Measurements from ENCODE around the gene ATRAID. TPM values are rescaled to one million over a fixed set of nuclear protein-coding genes. Genes with fewer than 3 reads are reported as not detected.

The ATRAID gene
- total RNA-seq, 1 experiment from 2014 or later = 92.8 TPM

GRCh38 chr2:27251766-27252165 is 39.9 kb downstream of the ATRAID start:
- no peak overlapping the region for H3K27ac ChIP-seq
- no peaks in the 10 kb centered on the region for H3K9me2 ChIP-seq (ENCODE audit: insufficient read depth)
- POLR2A ChIA-PET (ENCODE audit: unreplicated experiment) = no interaction called here
- no peaks in the 10 kb centered on the region for H3F3A ChIP-seq (ENCODE audit: insufficient read depth, low read depth)
- no peaks in the 10 kb centered on the region for H3K9me3 ChIP-seq (ENCODE audit: insufficient read depth, low read depth)
- CTCF ChIA-PET = no interaction called here
- H4K20me1 ChIP-seq (ENCODE audit: insufficient read depth) = no peaks in the 10 kb centered on the region
- no peaks in the 10 kb centered on the region for H3K36me3 ChIP-seq (ENCODE audit: low read depth)
- no peaks in the 10 kb centered on the region for H3K79me2 ChIP-seq (ENCODE audit: low read depth)
- H3K4me3 ChIP-seq = no peak overlapping the region
- TF ChIP-seq, protein P1, sequence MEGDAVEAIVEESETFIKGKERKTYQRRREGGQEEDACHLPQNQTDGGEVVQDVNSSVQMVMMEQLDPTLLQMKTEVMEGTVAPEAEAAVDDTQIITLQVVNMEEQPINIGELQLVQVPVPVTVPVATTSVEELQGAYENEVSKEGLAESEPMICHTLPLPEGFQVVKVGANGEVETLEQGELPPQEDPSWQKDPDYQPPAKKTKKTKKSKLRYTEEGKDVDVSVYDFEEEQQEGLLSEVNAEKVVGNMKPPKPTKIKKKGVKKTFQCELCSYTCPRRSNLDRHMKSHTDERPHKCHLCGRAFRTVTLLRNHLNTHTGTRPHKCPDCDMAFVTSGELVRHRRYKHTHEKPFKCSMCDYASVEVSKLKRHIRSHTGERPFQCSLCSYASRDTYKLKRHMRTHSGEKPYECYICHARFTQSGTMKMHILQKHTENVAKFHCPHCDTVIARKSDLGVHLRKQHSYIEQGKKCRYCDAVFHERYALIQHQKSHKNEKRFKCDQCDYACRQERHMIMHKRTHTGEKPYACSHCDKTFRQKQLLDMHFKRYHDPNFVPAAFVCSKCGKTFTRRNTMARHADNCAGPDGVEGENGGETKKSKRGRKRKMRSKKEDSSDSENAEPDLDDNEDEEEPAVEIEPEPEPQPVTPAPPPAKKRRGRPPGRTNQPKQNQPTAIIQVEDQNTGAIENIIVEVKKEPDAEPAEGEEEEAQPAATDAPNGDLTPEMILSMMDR (conservative IDR thresholded peaks at IDR 0.05) = no peak
- TF ChIP-seq EZH2 (IDR thresholded peaks at IDR 0.05; ENCODE audit: low read depth) = no peak
- H3K4me2 ChIP-seq = no peak overlapping the region
- no peaks in the 10 kb centered on the region for H3K4me1 ChIP-seq (replicated peaks; ENCODE audit: insufficient read depth)
- BruUV-seq (replicated peaks) = no TSS peak
- H2AFZ ChIP-seq = no peak overlapping the region
- H3K27me3 ChIP-seq (ENCODE audit: insufficient read depth, low read depth) = peaks cover 9% of the 10 kb centered on the region; the same call in 1 of the 2 replicates
- intact Hi-C loops (cut with micrococcal nuclease; ENCODE audit: unreplicated experiment) = no loop called here
- no peak for DNase-seq

DNA sequence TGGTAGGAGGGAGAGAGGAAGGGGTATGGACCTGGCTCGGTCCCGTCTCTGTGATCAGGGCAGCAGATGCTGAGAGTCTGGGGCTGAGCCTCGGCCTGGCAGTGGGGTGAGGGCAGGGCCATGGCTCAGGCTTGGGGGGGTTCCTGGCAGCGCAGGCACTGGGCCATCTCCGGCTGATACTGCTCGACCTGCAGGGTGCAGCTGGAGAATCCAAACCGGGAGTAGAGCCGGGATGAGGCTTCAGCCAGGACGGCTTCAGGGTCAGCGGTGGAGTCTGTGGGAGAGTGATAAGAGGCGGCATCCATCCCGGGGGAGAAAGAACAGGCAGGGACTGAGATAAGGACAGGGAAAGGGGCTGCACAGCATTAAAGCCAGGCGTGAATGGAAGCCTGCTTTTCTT is 43.3 kb downstream of the ATRAID start:
- ChIA-PET CTCF (no interaction called here), POLR2A (ENCODE audit: unreplicated experiment) (no interaction called here)
- H3K9me3 ChIP-seq (ENCODE audit: insufficient read depth, low read depth) = no peaks in the 10 kb centered on the region
- H3K36me3 ChIP-seq (ENCODE audit: low read depth) = no peaks in the 10 kb centered on the region
- H3K4me2 ChIP-seq = no peak overlapping the region
- BruUV-seq (replicated peaks) = no TSS peak
- no peak overlapping the region for H3K27ac ChIP-seq
- no peak for TF ChIP-seq EZH2 (IDR thresholded peaks at IDR 0.05; ENCODE audit: low read depth)
- TF ChIP-seq, protein P1 (conservative IDR thresholded peaks at IDR 0.05) = no peak
- no peak overlapping the region for H2AFZ ChIP-seq
- no peak for DNase-seq
- intact Hi-C loops (cut with micrococcal nuclease; ENCODE audit: unreplicated experiment) = no loop called here
- H3K9me2 ChIP-seq (ENCODE audit: insufficient read depth) = no peaks in the 10 kb centered on the region
- H4K20me1 ChIP-seq (ENCODE audit: insufficient read depth) = no peaks in the 10 kb centered on the region
- H3K4me3 ChIP-seq = no peak overlapping the region
- H3K4me1 ChIP-seq (replicated peaks; ENCODE audit: insufficient read depth) = no peaks in the 10 kb centered on the region
- H3K27me3 ChIP-seq (ENCODE audit: insufficient read depth, low read depth) = peaks cover 27% of the 10 kb centered on the region
- H3F3A ChIP-seq (ENCODE audit: insufficient read depth, low read depth) = no peaks in the 10 kb centered on the region
- H3K79me2 ChIP-seq (ENCODE audit: low read depth) = no peaks in the 10 kb centered on the region

GRCh38 chr2:27255660-27256059 is 43.8 kb downstream of the ATRAID start:
- intact Hi-C loops (cut with micrococcal nuclease; ENCODE audit: unreplicated experiment) = no loop called here
- H3K4me1 ChIP-seq (replicated peaks; ENCODE audit: insufficient read depth) = no peaks in the 10 kb centered on the region
- H3K79me2 ChIP-seq (ENCODE audit: low read depth) = no peaks in the 10 kb centered on the region
- no peaks in the 10 kb centered on the region for H3K9me3 ChIP-seq (ENCODE audit: insufficient read depth, low read depth)
- no peaks in the 10 kb centered on the region for H3K9me2 ChIP-seq (ENCODE audit: insufficient read depth)
- H3K27me3 ChIP-seq (ENCODE audit: insufficient read depth, low read depth) = peaks cover 29% of the 10 kb centered on the region
- H3K36me3 ChIP-seq (ENCODE audit: low read depth) = no peaks in the 10 kb centered on the region
- no TSS peak for BruUV-seq (replicated peaks)
- DNase-seq = no peak
- no peaks in the 10 kb centered on the region for H3F3A ChIP-seq (ENCODE audit: insufficient read depth, low read depth)
- CTCF ChIA-PET = no interaction called here
- H4K20me1 ChIP-seq (ENCODE audit: insufficient read depth) = no peaks in the 10 kb centered on the region
- no peak overlapping the region for H2AFZ ChIP-seq
- no peak overlapping the region for H3K27ac ChIP-seq
- no peak for TF ChIP-seq EZH2 (IDR thresholded peaks at IDR 0.05; ENCODE audit: low read depth)
- TF ChIP-seq, protein P1 (conservative IDR thresholded peaks at IDR 0.05) = no peak
- H3K4me2 ChIP-seq = no peak overlapping the region
- no peak overlapping the region for H3K4me3 ChIP-seq
- POLR2A ChIA-PET (ENCODE audit: unreplicated experiment) = no interaction called here

Measured in PC-9 (cell line).